ENCODE data around the gene FCGR3A. TPM values are rescaled to one million over a fixed set of nuclear protein-coding genes. Genes with fewer than 3 reads are reported as not detected.
"Not testable (repeated sequence)": the region's sequence is repeated elsewhere in the genome, so short reads cannot be mapped to it uniquely, and the experiment has no call there.

Gene FCGR3A
- polyA plus RNA-seq, 1 donor (not counting 4 experiments of a cell fraction or from before 2014, with no cell fraction given) = not detected

GRCh38 chr1:161571703-161572102, 22.1 kb upstream of the FCGR3A start:
- H2AFZ ChIP-seq (ENCODE audit: control insufficient read depth, low read length); H3K9me3 ChIP-seq (ENCODE audit: control insufficient read depth, low read depth, low read length); H3K9me1 ChIP-seq (ENCODE audit: control insufficient read depth, extremely low read depth, insufficient read depth, low read length); H3K4me1 ChIP-seq (ENCODE audit: control insufficient read depth, extremely low read depth, insufficient read depth, low read length); H3K9ac ChIP-seq (ENCODE audit: control insufficient read depth, extremely low read depth, insufficient read depth, low read length); H3K79me2 ChIP-seq (ENCODE audit: control insufficient read depth, insufficient read depth, low read length); H3K4me3 ChIP-seq (ENCODE audit: control insufficient read depth in 2 of 3, extremely low read depth in 1 of 3, insufficient read depth in 2 of 3, low read depth in 1 of 3, low read length in 3 of 3); DNase-seq (ENCODE audit: low read depth, low spot score); H4K20me1 ChIP-seq (ENCODE audit: control insufficient read depth, extremely low read depth, insufficient read depth, low read length); H3K27me3 ChIP-seq (ENCODE audit: control insufficient read depth, extremely low read depth, insufficient read depth, low read length); H3K36me3 ChIP-seq (ENCODE audit: control insufficient read depth in 2 of 2, extremely low read depth in 1 of 2, insufficient read depth in 2 of 2, low read length in 2 of 2); H3K27ac ChIP-seq (ENCODE audit: control insufficient read depth, insufficient read depth, low read length); H3K4me2 ChIP-seq (ENCODE audit: control insufficient read depth, extremely low read depth, insufficient read depth, low read depth, low read length); dilution Hi-C loops (cut with MboI; ENCODE audit: extremely low pct_ligation_motif_present, low sequenced_read_pairs): not testable (repeated sequence)
- FAIRE-seq = peak; percentile 51

- H3K36me3 ChIP-seq (ENCODE audit: control insufficient read depth in 2 of 2, extremely low read depth in 1 of 2, insufficient read depth in 2 of 2, low read length in 2 of 2); H4K20me1 ChIP-seq (ENCODE audit: control insufficient read depth, extremely low read depth, insufficient read depth, low read length); DNase-seq (ENCODE audit: low read depth, low spot score); H3K4me1 ChIP-seq (ENCODE audit: control insufficient read depth, extremely low read depth, insufficient read depth, low read length); H3K27me3 ChIP-seq (ENCODE audit: control insufficient read depth, extremely low read depth, insufficient read depth, low read length); H3K9me3 ChIP-seq (ENCODE audit: control insufficient read depth, low read depth, low read length); H3K9ac ChIP-seq (ENCODE audit: control insufficient read depth, extremely low read depth, insufficient read depth, low read length); H3K79me2 ChIP-seq (ENCODE audit: control insufficient read depth, insufficient read depth, low read length); H3K27ac ChIP-seq (ENCODE audit: control insufficient read depth, insufficient read depth, low read length); H3K9me1 ChIP-seq (ENCODE audit: control insufficient read depth, extremely low read depth, insufficient read depth, low read length); H3K4me3 ChIP-seq (ENCODE audit: control insufficient read depth in 2 of 3, extremely low read depth in 1 of 3, insufficient read depth in 2 of 3, low read depth in 1 of 3, low read length in 3 of 3); dilution Hi-C loops (cut with MboI; ENCODE audit: extremely low pct_ligation_motif_present, low sequenced_read_pairs): not testable (repeated sequence)
- peak overlapping the region; percentile 37 for H3K4me2 ChIP-seq (ENCODE audit: control insufficient read depth, extremely low read depth, insufficient read depth, low read depth, low read length)
- peak; percentile 23 for FAIRE-seq
- peak overlapping the region; percentile 58 for H2AFZ ChIP-seq (ENCODE audit: control insufficient read depth, low read length)
Observed at GRCh38 chr1:161566602-161566960, 17.0 kb upstream of the FCGR3A start.

- H3K9me3 ChIP-seq (ENCODE audit: control insufficient read depth, low read depth, low read length); H3K9ac ChIP-seq (ENCODE audit: control insufficient read depth, extremely low read depth, insufficient read depth, low read length); H2AFZ ChIP-seq (ENCODE audit: control insufficient read depth, low read length); H4K20me1 ChIP-seq (ENCODE audit: control insufficient read depth, extremely low read depth, insufficient read depth, low read length); H3K36me3 ChIP-seq (ENCODE audit: control insufficient read depth in 2 of 2, extremely low read depth in 1 of 2, insufficient read depth in 2 of 2, low read length in 2 of 2); H3K27ac ChIP-seq (ENCODE audit: control insufficient read depth, insufficient read depth, low read length); FAIRE-seq; H3K4me3 ChIP-seq (ENCODE audit: control insufficient read depth in 2 of 3, extremely low read depth in 1 of 3, insufficient read depth in 2 of 3, low read depth in 1 of 3, low read length in 3 of 3); H3K79me2 ChIP-seq (ENCODE audit: control insufficient read depth, insufficient read depth, low read length); H3K4me1 ChIP-seq (ENCODE audit: control insufficient read depth, extremely low read depth, insufficient read depth, low read length); DNase-seq (ENCODE audit: low read depth, low spot score); H3K4me2 ChIP-seq (ENCODE audit: control insufficient read depth, extremely low read depth, insufficient read depth, low read depth, low read length); H3K9me1 ChIP-seq (ENCODE audit: control insufficient read depth, extremely low read depth, insufficient read depth, low read length); H3K27me3 ChIP-seq (ENCODE audit: control insufficient read depth, extremely low read depth, insufficient read depth, low read length); dilution Hi-C loops (cut with MboI; ENCODE audit: extremely low pct_ligation_motif_present, low sequenced_read_pairs): not testable (repeated sequence)
Observed at GRCh38 chr1:161563522-161563921, 13.9 kb upstream of the FCGR3A start.

- H3K27me3 ChIP-seq (ENCODE audit: control insufficient read depth, extremely low read depth, insufficient read depth, low read length); H3K4me1 ChIP-seq (ENCODE audit: control insufficient read depth, extremely low read depth, insufficient read depth, low read length); DNase-seq (ENCODE audit: low read depth, low spot score); dilution Hi-C loops (cut with MboI; ENCODE audit: extremely low pct_ligation_motif_present, low sequenced_read_pairs); H3K4me3 ChIP-seq (ENCODE audit: control insufficient read depth in 2 of 3, extremely low read depth in 1 of 3, insufficient read depth in 2 of 3, low read depth in 1 of 3, low read length in 3 of 3); H3K9ac ChIP-seq (ENCODE audit: control insufficient read depth, extremely low read depth, insufficient read depth, low read length); H3K79me2 ChIP-seq (ENCODE audit: control insufficient read depth, insufficient read depth, low read length); FAIRE-seq; H3K36me3 ChIP-seq (ENCODE audit: control insufficient read depth in 2 of 2, extremely low read depth in 1 of 2, insufficient read depth in 2 of 2, low read length in 2 of 2); H2AFZ ChIP-seq (ENCODE audit: control insufficient read depth, low read length); H3K9me3 ChIP-seq (ENCODE audit: control insufficient read depth, low read depth, low read length); H3K9me1 ChIP-seq (ENCODE audit: control insufficient read depth, extremely low read depth, insufficient read depth, low read length); H4K20me1 ChIP-seq (ENCODE audit: control insufficient read depth, extremely low read depth, insufficient read depth, low read length); H3K4me2 ChIP-seq (ENCODE audit: control insufficient read depth, extremely low read depth, insufficient read depth, low read depth, low read length); H3K27ac ChIP-seq (ENCODE audit: control insufficient read depth, insufficient read depth, low read length): not testable (repeated sequence)
Observed at GRCh38 chr1:161562441-161562840, 12.8 kb upstream of the FCGR3A start.

- H3K27me3 ChIP-seq (ENCODE audit: control insufficient read depth, extremely low read depth, insufficient read depth, low read length); H3K79me2 ChIP-seq (ENCODE audit: control insufficient read depth, insufficient read depth, low read length); FAIRE-seq; H3K4me3 ChIP-seq (ENCODE audit: control insufficient read depth in 2 of 3, extremely low read depth in 1 of 3, insufficient read depth in 2 of 3, low read depth in 1 of 3, low read length in 3 of 3); H3K36me3 ChIP-seq (ENCODE audit: control insufficient read depth in 2 of 2, extremely low read depth in 1 of 2, insufficient read depth in 2 of 2, low read length in 2 of 2); H2AFZ ChIP-seq (ENCODE audit: control insufficient read depth, low read length); H3K9me3 ChIP-seq (ENCODE audit: control insufficient read depth, low read depth, low read length); H3K4me1 ChIP-seq (ENCODE audit: control insufficient read depth, extremely low read depth, insufficient read depth, low read length); H3K27ac ChIP-seq (ENCODE audit: control insufficient read depth, insufficient read depth, low read length); dilution Hi-C loops (cut with MboI; ENCODE audit: extremely low pct_ligation_motif_present, low sequenced_read_pairs); H3K4me2 ChIP-seq (ENCODE audit: control insufficient read depth, extremely low read depth, insufficient read depth, low read depth, low read length); DNase-seq (ENCODE audit: low read depth, low spot score); H3K9ac ChIP-seq (ENCODE audit: control insufficient read depth, extremely low read depth, insufficient read depth, low read length); H4K20me1 ChIP-seq (ENCODE audit: control insufficient read depth, extremely low read depth, insufficient read depth, low read length); H3K9me1 ChIP-seq (ENCODE audit: control insufficient read depth, extremely low read depth, insufficient read depth, low read length): not testable (repeated sequence)
Observed at GRCh38 chr1:161560960-161561715, 11.5 kb upstream of the FCGR3A start.

Measured in keratinocyte (primary cell).